ENCODE results near the gene CLTC.

Gene CLTC

DNA sequence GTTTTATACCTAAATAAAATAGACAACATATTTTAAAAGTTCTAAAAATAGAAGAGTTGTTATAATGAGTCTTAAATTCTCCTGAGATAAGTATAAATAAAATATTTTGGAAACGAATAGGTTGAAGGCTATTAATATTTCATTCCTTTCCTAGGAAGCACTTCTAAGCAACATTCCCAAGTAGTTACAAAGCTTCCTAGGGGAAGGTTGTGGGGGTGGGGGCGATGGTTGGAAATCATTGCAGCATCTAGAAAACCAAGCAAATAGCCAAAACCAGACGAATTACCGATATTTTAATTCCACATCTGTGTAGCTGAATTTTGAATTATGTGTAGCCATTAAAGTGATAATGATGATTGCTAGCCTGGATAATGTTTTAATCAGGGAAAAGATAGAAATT, 60.6 kb downstream of the CLTC start:
- no peak for DNase-seq (ENCODE audit: low read depth in 3 of 3)

DNA sequence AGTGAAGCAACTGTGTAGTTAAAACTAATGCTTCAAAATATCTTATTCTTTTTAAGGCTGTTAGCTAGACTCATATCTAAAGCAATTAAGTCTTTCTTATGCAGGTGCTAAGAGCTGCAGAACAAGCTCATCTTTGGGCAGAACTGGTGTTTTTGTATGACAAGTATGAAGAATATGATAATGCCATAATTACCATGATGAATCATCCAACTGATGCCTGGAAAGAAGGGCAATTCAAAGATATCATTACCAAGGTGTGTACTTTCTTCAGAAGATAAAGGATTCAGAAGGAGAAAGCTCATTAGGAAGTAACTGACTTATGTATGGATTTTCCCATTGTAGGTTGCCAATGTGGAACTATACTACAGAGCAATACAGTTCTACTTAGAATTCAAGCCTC, 63.6 kb downstream of the CLTC start:
- DNase-seq (ENCODE audit: low read depth in 3 of 3): no peak

DNA sequence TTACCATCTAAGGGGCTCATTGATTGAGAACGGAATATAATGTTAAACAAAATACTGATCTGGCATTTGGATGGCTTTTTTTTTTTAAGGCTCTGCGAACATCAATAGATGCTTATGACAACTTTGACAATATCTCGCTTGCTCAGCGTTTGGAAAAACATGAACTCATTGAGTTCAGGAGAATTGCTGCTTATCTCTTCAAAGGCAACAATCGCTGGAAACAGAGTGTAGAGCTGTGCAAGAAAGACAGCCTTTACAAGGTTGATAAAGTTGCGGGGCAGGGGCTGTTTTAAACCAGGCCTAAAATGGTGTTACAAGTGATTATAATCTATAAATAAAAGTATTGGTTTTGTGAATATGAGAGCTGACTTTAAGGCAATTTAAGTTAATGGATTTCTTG, 65.3 kb downstream of the CLTC start:
- DNase-seq (ENCODE audit: low read depth in 3 of 3): no peak

DNA sequence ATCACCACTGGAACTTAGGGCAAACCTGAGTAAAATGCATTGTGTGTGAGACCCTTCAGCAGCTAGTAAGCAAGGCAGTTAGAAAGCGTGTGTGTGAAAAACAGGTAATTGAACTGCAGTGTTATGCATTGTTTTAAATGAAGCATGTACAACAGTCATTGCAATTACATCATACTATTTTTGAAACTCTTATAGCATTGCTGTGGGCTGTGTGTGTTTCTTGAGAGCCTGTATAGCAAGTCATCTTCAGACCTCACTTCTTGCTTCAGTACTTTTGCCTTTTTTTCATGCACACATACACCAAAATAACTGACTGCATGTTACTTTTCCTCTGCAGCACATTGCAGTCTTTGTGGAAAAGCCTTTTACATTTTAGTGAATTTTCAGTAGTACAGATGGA, 68.3 kb downstream of the CLTC start:
- no peak for DNase-seq (ENCODE audit: low read depth in 3 of 3)

DNA sequence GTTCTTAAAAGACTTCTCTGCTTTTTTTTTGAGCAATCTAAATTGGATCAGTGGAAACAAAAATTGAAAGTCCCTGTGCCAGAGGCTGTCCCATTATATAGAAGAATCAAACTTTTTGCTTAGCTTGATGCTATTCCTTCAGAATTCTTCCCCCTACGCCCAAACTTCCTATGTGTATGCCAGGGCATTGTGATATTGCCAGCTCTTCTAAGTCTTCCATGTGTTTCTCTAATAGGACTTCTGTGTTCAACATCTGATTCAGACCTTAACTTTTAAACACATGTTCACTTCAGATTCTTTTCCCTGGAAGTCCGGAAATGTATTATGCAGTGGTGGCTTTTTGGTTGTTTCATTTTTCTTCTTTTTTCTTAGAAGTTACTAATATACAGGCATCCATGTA, 68.8 kb downstream of the CLTC start:
- DNase-seq (ENCODE audit: low read depth in 3 of 3): no peak

DNA sequence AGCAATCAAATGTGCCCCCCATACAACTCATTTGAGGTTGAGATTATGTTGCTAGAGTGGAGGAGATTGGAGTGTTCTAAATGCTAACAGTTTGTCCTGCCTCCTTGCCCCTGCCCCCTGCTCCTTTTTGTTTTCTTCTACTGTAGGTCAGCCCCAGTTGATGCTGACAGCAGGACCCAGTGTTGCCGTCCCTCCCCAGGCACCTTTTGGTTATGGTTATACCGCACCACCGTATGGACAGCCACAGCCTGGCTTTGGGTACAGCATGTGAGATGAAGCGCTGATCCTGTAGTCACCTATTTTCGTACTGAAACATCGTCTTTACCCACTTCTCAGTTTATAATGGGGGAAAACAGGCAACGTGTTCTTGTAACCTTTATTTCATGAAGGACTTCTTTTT, 73.9 kb downstream of the CLTC start:
- DNase-seq (ENCODE audit: low read depth in 3 of 3): no peak

DNA sequence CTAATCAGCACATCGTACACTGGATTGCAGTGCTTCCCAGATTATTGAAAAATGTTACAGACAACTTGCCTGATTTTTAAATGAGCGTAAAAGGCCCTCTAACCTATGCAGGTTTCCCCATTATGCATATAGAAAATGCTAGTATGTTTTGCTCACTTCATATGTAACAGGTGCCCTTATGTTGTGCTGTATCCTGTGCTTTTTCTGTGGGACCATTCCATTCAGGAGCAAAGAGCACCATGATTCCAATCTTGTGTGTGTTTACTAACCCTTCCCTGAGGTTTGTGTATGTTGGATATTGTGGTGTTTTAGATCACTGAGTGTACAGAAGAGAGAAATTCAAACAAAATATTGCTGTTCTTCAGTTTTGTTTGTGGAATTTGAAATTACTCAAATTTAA, 74.6 kb downstream of the CLTC start:
- DNase-seq (ENCODE audit: low read depth in 3 of 3): no peak

DNA sequence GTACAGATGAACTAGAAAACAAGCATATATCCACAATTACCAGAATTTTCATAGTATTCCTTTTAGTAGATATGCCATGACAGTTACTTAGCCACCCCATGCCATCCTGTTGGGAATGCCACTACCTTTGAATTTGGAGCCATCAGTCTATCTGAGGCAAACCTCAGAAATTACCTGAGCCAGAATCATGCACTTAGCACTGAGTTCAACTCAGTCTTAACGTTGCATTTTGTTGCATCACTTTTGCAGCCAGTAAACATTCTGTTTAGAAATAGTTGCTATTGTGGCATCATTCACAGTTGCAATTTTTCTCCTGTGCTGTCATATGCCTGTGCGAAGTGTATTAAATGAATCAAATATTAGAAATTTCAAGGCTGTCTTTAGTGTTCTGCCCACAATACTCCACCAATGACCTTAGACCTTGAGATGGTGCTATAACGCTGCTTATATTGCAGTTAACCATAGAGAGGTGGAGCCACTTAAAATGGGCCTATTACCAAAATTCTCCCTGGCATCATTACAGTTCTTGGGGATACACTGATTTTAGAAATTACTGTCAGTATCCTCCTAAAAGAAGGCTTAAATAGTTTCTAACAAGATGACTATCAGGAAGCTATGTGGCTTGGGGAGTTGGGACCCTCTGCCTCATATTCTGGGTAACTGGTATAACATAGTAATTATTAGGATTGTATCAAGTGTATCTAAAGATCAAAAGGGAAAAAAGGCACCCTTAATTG, 76.4 kb downstream of the CLTC start:
- no peak for DNase-seq (ENCODE audit: low read depth in 3 of 3)

DNA sequence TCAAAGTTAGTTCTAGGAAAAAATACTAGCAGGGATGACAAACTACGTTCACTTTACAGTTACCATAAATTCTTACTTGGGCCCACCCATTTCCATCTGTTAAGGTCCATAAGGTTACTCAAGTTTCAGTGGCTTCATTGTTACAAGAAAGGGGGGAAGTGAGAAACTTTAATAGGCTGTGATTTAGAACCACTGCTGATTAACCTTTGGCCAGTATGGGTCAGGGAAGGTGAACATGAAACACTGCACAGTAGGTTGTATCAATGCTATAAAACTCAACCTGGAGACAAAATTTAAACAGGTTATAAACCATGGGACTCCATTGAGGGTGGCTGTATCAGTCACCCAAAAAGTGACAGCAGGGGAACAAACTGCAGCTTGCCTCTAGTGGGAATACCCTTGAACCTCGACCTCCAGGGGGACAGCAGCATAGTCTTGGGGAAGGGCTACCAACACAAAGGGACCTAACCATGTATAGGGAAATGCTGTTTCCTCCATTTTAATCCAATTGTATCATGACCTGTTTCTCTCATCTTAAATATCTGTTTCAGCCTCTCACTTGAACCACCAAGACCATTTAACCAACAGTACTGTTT, 77.1 kb downstream of the CLTC start:
- no peak for DNase-seq (ENCODE audit: low read depth in 3 of 3)

DNA sequence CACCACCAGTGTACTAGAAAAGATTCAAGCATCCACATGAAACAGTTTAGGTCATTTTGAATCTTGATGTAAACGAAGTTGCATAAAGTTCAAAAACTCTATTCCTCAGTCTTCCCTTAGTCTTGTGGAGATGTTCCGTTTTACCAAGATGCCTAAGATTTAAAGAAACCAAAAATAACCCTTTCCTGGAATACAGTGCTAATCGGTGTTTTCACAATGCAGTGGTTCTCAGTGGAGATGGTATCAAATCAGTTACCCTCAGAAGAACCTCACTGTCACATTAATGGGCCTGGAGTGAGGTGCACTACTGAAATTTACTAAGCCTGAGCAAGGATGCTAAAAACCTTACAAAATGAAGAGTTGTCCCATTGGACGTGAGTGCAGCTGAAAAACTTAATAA, 78.4 kb downstream of the CLTC start:
- no peak for DNase-seq (ENCODE audit: low read depth in 3 of 3)

DNA sequence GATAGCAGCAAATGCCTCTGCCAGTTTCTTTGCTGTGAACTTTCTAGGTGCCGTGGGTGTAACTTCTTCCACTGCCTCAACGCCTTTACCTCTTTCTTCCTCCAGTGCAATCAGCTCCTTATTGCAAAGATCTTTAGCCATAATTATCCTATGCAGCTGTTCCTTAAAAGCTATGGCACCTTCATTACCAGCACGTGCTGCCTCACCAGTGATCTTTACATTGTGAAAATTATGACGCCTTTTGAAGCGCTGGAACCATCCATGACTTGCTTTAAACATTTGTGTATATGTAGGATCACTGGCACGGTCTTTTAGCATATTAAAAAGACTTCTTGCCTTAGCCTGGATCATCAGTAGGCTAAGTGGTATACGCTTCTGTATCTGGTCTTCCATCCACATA, 79.5 kb downstream of the CLTC start:
- no peak for DNase-seq (ENCODE audit: low read depth in 3 of 3)

DNA sequence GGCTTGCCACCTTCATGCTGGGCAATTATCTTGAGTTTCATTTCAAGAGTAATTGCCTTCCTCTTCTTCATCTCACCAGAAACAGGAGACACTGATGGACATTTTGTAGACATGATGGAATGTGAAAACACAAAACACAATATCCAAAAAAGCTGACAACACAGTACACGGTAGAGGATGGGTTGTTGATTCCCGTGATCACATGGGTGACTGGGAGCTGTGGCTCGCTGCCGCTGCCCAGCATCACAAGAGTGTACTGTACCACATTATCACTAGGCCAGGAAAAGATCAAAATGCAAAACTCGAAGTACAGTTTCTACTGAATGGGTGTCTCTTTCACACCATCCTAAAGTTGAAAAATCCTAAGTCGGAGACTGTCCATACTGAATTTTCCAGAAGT, 80.1 kb downstream of the CLTC start:
- DNase-seq (ENCODE audit: low read depth in 3 of 3): no peak

DNA sequence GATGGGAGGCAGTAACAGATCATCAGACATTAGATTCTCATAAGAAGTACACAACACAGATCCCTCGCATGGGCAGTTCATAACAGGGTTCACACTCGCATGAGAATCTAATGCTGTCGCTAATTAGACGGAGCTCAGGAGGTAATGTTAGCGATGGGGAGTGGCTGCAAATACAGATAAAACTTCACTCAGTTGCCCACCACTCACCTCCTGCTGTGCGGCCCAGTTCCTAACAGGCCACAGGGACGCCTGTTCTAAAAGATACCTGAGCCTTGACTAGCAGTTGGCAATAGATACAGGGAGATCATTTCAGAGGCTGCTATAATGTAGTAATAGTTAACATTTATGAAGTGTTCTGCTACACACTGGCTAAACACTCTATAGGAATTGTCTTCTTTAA, 82.6 kb downstream of the CLTC start:
- DNase-seq (ENCODE audit: low read depth in 3 of 3): no peak

DNA sequence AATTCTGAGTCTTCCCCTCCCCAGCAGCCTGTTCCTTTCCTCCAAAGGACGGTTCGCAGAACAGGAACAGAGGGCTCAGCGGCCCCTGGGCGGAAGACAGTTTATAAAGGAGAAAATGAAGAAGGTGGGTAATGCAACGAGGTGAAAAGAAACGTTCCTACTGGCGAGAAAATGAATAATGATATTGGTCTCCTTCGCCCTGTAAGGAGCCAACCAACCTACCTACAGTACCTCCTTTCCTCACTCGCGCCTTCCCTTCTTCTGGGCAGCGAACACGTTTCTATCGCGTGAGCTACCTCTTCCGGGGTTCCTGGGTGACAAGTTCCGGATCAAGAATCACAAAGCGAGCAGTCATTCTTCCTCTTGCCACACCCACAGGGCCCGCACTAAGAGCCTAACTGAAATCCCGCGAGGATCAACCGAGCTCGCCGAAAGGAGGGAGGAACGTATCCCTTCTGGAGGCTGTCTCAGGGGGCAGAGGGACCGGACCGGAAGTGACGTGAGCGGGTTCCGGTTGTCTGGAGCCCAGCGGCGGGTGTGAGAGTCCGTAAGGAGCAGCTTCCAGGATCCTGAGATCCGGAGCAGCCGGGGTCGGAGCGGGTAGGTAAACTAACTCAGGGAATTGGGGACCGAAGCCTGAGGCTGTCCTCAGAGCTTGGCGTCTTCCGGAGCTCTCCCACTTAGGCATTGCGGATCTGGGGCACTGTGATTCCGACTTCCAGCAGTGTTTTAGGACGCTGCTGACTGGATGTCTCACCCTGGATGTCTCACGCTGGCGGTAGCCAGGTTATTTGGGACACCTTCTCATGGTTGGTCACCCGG, 87.7 kb downstream of the CLTC start, which contains the start of the genes PTRH2 and VMP1:
Gene PTRH2, minus strand, starts transcription at position 282 of the 822 bp plus-strand sequence. CDS start 9,452 bp downstream, outside the sequence.
Gene VMP1, plus strand, starts transcription at position 506 of the 822 bp plus-strand sequence. CDS start 23,793 bp downstream, outside the sequence.
- peak; percentile 75 to 79 (median 79) for DNase-seq (ENCODE audit: low read depth in 3 of 3)

DNA sequence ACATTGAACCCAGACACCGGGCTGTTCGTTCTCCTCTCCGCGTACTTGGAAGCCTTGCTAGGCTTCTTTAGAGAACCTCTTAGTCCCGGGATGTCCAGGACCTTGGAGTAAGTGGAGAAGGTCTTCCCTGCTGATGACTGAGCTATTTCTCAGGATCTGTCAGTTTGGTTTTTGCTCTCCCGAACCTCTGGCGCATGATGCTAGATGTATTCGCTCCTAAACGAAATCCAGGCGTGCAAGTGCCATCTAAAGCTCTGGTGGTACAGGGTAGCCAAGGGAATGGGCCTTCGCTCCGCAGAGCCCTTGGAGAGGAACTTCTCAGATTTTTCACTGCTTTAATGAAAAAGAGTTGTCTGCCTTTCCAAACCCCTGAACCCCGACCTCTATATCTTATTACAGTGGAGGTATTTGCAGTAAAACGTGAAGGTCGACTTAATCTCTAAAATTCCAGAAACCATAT, 88.3 kb downstream of the CLTC start:
- no peak for DNase-seq (ENCODE audit: low read depth in 3 of 3)

DNA sequence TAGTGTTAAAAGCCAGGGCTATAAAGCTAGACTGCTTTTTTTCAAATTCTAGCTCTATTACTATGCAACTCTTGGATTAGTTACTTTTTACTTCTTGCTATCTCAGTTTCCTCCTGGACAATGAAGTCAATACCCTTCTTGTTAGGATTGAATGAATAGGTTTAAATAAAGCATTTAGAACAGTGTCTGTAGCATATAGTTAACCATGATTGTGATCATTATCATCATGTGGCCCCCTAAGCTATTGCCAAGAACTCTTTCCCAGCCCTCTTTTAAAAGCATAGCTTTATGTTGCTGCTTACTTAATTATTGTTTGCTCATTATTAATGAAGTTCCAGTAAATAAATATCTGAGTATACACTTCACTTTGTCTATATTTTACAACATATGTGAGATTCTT, 92.2 kb downstream of the CLTC start:
- no peak for DNase-seq (ENCODE audit: low read depth in 3 of 3)

DNA sequence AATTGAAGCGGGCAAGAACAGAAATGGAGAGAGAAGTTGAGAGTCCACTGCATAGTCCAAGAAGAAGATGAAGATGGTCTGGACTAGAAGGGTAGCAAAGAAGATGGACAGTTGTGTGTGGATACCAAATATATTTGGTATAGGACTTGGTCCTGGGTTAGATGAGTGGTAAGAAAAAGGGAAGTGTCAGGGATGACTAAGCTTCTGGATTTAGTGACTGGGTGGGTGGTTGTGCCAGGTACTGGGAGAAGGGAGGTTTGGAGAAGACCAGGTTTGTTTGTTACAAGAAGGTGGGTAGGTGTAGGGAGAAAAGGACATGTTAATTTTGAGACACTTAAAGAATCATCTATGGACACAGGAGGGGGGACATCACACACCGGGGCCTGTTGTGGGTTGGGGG, 93.2 kb downstream of the CLTC start:
- no peak for DNase-seq (ENCODE audit: low read depth in 3 of 3)

DNA sequence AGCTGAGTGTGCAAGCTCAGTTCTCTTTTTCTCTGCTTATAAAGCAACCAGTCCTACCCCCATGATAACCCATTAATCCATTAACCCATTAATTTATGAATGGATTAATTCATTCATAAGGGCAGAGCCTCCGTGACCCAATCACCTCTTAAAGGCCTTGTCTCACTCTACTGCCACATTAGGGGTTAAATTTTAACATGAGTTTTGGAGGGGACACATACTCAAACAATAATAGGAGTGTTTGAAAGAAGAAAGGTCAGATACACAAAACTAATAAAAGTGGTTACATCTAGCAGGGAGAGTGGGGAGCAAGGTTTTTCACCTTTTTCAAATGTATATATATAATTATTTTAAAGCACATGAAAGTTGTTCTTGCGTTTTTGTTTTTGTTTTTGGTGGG, 94.6 kb downstream of the CLTC start:
- no peak for DNase-seq (ENCODE audit: low read depth in 3 of 3)

DNA sequence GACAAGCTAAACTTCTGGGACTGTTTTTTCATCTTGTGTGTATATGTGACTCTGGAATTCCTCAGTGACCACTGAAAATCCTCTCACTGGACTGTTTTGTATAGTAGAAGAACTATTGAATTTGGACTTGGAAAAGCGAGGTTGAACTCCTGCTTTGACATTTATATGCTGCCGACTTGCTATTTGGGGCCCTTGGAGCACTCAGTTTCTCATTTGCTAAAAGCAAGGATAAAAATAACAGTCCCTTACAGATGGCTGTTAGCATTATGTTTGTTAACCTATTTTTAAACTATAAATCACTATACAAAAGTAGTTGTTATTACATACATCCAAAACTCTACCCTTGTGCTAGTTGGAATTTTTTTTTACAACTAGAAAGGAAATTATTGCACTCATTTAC, 96.7 kb downstream of the CLTC start:
- no peak for DNase-seq (ENCODE audit: low read depth in 3 of 3)

DNA sequence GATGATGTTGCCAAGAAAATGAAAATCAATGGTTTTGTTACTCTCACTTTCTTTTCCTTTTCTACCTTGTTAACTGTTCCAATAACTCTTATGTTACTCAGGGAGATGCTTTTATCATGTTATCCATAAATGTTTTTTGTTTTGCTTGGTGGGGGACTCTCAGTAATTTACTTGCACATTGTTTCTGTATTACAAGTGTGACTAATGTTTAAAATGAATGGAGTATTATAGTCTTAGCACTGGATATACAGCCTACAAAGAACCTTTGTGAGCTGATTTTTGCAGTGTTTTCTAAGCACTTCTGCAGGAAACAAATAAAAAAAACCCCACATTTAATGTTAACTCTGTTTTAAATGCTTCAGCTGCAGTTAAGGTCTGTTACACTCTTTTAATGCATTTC, 99.8 kb downstream of the CLTC start:
- no peak for DNase-seq (ENCODE audit: low read depth in 3 of 3)

DNA sequence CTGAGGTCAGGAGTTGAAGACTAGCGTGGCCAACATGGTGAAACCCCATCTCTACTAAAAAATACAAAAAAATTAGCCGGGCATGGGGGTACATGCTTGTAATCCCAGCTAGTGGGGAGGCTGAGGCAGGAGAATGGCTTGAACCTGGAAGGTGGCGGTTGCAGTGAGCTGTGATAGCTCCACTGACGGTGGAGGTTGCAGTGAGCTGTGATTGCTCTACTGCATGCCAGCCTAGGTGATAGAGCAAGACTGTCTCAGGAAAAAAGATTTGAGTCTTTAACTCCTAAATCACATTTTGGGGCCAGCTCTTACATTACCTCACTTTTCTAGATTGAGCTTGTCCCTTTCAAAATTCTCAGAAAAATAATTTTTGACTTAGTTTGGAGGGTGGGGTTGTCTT, 102.9 kb downstream of the CLTC start:
- DNase-seq (ENCODE audit: low read depth in 3 of 3): no peak

DNA sequence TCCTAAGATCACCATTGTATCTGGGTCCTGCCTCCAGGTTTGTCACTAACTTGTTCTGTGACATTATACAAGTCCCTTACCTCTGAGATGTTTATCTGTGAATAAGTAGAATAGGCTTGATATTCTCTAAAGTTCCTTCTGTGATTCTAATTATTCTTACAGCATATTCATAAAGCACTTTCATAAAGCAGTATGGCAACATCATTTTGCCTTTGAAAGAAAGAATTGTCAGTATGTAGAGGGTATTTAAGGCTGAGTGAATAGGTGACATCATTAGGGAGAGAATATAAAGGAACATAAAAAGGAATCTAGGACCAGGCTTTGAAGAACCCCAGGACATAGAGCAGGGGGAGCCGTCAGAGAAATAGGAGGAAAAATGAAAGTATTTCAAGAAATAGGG, 103.3 kb downstream of the CLTC start:
- no peak for DNase-seq (ENCODE audit: low read depth in 3 of 3)

DNA sequence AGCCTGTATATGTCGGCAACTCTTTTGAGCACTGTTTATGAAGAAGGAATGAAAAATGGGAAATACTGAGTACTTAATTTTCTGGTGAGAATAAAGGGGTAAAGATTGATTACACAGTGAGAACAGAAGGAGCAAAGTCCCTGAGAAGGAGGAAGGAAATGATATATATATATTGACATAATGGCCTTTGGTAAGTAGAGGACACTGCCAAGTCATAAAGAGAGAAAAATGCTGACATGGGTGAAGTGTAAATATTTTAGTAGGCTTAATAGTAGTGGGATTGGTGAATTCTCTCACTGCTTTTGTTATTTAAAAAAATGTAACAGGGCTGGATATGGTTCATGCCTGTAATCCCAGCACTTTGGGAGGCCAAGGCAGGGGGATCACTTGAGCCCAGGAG, 103.9 kb downstream of the CLTC start:
- DNase-seq (ENCODE audit: low read depth in 3 of 3): no peak

Measured in stimulated activated CD4-positive, alpha-beta T cell treated with anti-CD3 and anti-CD28 coated beads, TNF-alpha, amount 100 ng/mL, for 4 hours (primary cell).